ENCODE measurements around the gene RBL1.

DNA sequence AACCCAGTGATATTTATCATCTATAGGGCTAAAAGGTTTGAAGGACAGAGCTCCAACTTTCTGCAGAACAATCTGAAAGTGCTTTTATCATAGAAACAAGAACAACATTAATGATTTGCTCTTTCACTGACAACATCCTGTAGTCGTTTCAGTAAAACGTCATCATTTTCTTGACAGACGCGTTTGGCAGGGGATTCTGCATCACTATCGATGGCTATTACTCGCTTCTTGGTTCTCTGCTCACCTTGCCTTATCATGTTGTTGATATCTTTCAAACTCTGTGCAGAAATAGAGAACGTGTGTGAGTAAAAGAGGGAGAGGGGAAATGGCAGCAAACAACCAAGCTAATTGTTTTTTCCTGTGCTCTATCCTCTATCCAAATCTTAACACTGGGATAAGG, 97.1 kb downstream of the RBL1 start:
- TF ChIP-seq, protein P1, sequence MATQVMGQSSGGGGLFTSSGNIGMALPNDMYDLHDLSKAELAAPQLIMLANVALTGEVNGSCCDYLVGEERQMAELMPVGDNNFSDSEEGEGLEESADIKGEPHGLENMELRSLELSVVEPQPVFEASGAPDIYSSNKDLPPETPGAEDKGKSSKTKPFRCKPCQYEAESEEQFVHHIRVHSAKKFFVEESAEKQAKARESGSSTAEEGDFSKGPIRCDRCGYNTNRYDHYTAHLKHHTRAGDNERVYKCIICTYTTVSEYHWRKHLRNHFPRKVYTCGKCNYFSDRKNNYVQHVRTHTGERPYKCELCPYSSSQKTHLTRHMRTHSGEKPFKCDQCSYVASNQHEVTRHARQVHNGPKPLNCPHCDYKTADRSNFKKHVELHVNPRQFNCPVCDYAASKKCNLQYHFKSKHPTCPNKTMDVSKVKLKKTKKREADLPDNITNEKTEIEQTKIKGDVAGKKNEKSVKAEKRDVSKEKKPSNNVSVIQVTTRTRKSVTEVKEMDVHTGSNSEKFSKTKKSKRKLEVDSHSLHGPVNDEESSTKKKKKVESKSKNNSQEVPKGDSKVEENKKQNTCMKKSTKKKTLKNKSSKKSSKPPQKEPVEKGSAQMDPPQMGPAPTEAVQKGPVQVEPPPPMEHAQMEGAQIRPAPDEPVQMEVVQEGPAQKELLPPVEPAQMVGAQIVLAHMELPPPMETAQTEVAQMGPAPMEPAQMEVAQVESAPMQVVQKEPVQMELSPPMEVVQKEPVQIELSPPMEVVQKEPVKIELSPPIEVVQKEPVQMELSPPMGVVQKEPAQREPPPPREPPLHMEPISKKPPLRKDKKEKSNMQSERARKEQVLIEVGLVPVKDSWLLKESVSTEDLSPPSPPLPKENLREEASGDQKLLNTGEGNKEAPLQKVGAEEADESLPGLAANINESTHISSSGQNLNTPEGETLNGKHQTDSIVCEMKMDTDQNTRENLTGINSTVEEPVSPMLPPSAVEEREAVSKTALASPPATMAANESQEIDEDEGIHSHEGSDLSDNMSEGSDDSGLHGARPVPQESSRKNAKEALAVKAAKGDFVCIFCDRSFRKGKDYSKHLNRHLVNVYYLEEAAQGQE (IDR thresholded peaks at IDR 0.05; ENCODE audit: insufficient read depth in 1 of 2, low read depth in 2 of 2, low read length in 2 of 2), result no peak
- TF ChIP-seq POLR2AphosphoS5 (IDR thresholded peaks at IDR 0.05; ENCODE audit: low read depth, low read length), result no peak
